Cortex of kidney (tissue), 1 donor: ENCODE data around the gene PDK3.

ENCODE experiments used
- DNase-seq: peaks from one replicate; lab custom pipeline; 2025; lab: John Stamatoyannopoulos, UW

The PDK3 gene

DNA sequence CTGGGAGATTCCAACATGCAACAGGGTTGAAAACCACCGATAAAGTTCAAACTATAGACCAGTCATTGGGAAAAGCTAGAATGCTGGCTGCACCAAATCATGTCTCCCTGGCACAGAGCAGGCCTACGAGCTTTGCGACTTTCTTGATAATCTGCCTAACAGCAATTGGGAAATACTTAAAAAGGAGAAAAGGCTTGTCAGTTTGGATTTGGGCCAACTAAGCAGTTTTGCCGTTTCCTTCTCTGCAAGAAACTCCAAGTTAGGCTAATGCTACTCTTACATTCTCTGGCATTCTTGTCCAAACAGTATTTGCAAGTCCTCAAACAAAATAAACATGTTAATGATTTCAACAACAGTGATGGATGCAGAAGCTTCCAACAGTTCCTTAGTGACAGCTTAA is 87.9 kb downstream of the PDK3 start:
- DNase-seq: no peak

DNA sequence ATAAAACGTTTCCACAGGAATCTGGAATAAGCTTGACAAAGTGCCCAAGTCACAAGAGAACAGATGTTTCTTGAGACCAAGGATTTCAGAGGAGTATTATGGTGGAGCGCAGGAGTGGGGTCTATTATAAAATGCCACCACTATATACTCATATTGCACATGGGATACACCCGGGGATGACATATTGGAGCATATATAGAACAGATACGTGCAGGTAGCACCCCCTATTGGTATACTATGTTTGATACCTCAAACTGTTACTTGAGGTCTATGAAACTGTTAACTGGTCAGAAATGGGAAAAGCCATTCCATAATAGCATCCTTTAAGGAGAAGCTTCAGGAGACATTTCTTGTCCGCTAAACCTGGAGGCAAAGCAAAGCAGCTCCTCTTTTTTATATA is 96.0 kb downstream of the PDK3 start:
- DNase-seq: no peak

DNA sequence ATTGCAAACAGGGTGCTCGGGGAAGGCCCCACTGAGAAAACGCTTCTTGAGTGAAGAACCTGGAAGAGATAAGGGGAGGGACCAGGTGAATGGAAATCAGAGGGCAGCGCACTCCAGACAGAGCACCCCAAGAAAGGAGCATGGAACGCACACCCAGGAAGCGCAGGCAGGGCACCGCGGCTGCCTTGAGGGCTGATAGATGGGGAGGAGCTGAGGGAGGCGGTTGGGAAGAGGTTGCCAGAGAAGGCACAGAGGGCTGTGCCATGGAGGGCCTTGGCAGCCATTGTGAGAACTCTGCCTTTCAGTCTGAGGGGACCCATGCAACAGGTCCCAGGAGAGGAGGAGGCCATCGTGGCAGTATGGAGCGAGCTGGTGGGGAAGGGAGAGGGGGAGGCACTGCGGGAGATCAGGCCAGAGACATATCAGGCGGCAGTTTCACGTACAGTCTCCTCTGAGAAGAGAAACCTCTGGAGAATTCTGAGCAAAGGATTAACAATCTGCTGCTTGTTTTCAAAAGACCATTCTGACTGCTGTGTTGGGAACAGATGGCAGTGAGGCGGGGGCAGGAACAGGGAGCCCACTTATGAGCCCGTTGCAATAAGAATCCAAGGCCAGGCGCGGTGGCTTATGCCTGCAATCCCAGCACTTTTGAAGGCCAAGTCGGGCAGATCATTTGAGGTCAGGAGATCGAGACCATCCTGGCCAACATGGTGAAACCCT is 98.4 kb downstream of the PDK3 start:
- no peak for DNase-seq

DNA sequence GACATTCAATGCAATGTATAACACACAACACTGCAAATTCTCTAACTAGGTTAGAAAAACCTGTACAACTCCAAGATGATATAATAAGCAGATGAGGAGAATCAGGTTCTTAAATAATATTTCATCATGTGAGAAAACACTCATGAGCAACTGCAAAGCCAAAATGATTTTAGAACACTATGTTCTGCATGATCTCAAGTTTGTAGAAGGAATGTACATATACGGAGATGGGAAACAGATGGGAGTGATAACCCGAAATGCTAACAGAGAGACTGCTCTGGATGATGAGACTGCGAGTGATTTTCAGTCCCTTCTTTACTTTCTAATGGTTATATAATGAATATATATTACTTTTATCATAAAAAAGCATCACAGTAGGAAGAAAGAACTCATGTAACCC is 101.2 kb downstream of the PDK3 start:
- no peak for DNase-seq

DNA sequence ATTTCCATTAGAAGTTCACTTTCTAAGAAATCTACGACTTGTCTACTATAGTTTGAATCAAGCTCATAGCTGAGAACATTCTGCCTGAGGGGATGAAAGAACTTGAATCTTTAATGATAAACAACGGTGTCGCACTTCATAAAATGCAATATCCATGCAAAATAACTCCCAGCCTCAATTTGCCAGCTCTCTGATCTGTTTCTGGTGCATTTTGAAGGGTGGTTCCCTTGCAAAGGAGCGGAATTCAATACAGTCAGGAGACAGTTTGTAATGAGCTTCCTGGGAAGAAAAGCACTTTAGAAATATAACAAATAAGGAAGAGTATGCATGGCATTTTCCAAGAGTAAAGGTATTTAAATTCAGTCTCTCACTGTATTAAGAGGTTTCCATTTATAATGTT is 102.1 kb downstream of the PDK3 start:
- no peak for DNase-seq

DNA sequence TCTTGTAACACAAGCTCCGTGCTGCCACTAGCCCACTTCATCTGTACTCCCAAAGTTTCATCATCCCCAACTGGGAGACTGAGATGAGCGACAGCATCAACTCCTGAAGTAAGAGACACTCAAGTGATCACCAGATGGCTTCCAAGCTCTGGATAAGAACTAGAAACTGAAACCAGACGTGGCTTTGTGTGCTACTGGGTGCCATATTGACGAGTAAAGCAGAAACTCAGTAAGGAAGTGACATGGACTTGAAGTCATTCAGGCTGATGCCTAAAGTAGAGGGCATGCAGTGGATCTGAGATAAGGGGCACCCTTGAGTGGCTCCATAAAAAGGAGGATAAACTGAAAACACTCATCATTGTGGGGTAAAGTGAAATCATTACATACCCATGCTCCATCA is 109.7 kb downstream of the PDK3 start:
- DNase-seq: no peak

DNA sequence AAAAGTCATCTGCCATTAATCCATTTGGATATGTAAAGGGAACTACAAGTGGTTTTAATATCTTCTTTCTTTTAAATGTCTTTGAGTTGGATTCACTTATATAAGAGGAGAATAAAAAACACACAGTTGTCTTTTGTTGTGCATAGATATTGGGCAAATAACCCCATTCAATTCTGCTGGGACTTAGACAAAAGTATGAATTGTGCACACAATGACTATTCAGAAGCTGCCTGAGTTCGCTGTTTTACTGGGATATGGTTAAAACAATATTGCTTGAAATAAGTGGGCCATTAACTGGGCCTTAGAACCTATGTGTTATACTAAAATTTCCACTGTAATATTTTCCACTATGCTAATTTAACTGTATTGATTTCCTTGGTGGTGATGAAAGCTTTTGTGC is 110.4 kb downstream of the PDK3 start:
- DNase-seq: no peak

DNA sequence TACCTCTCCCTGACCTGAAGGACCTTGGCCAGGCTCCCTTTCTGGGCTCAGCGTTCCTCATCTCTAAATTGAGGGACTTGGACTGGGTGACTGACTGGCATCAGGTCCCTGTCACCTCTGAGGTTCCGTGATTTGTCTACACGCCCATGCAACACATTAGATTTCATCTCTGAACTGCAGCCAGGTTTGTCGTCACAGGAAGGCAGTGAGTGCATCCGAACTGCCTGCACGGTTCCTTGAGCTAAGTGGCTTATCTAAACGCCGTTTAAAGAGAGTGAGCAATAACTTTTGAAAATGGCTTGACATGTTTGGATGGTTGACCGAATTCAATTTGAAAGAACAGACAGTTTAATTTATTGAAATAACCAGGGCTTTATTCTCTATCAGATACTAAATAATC is 112.0 kb downstream of the PDK3 start:
- no peak for DNase-seq
